Lung (tissue), 12 donors: ENCODE results near the gene LDLRAD4. TPM values are rescaled to one million over a fixed set of nuclear protein-coding genes. Genes with fewer than 3 reads are reported as not detected.
A peak's percentile ranks its signal among the peaks of the same experiment; 100 is the strongest.

Source experiments
- ATAC-seq: fragments of 200-7000 bp; cut with Tn5 transposase; one replicate; pipeline ENCODE4 v1.9.1; 2020; ENCODE audit warnings: moderate number of reproducible peaks; ENCODE audit not compliant: insufficient read depth, low FRiP score
- DNase-seq, 3 donors: peaks; one replicate each; pipeline ENCODE4 v3.0.0-alpha.2; 2013 to 2017
- H3K27ac ChIP-seq, 2 donors: one replicate each; pipeline ENCODE4 v1.5.1; 2013; ENCODE audit warnings: mild to moderate bottlenecking in 2 of 2, moderate library complexity in 2 of 2, control low read depth in 1 of 2, inconsistent platforms in 1 of 2, low read depth in 1 of 2, low read length in 1 of 2
- H3K27me3 ChIP-seq, 3 donors: one replicate each; pipeline ENCODE4 v1.5.1; 2013; ENCODE audit warnings: low read length in 2 of 3; ENCODE audit not compliant: control insufficient read depth in 3 of 3, insufficient read depth in 3 of 3
- H3K36me3 ChIP-seq, 4 donors: one replicate each; pipeline ENCODE4 v1.5.1; 2013; ENCODE audit warnings: low read length in 4 of 4, mild to moderate bottlenecking in 1 of 4, moderate library complexity in 1 of 4; ENCODE audit not compliant: control insufficient read depth in 4 of 4, insufficient read depth in 4 of 4
- H3K4me1 ChIP-seq, 5 donors: one replicate each; pipeline ENCODE4 v1.5.1; 2013; ENCODE audit warnings: low read length in 5 of 5, mild to moderate bottlenecking in 2 of 5, moderate library complexity in 1 of 5; ENCODE audit not compliant: control insufficient read depth in 5 of 5, insufficient read depth in 5 of 5
- H3K4me3 ChIP-seq: one replicate; pipeline ENCODE4 v1.5.1; 2013; ENCODE audit warnings: mild to moderate bottlenecking, control low read depth, moderate library complexity
- H3K9ac ChIP-seq, 2 donors: one replicate each; pipeline ENCODE4 v1.5.1; 2013; ENCODE audit warnings: low read length in 2 of 2, control low read depth in 1 of 2; ENCODE audit not compliant: insufficient read depth in 1 of 2
- H3K9me3 ChIP-seq, 4 donors: one replicate each; pipeline ENCODE4 v1.5.1; 2013; ENCODE audit warnings: low read length in 3 of 4, mild to moderate bottlenecking in 1 of 4, moderate library complexity in 1 of 4; ENCODE audit not compliant: control insufficient read depth in 4 of 4, insufficient read depth in 3 of 4
- WGBS, 2 donors: extraction: QIAGEN DNeasy Blood & Tissue Kit; methylation state at CpG; one replicate each; pipeline ENCODE4 v1.1.7; 2013; 5-methylcytosine and 5-hydroxymethylcytosine counted together
- polyA plus RNA-seq, 2 donors: library from polyadenylated mRNA; stranded (reverse); fragments of 200-250 nt; gene quantifications; one replicate each; pipeline ENCODE4 v1.2.1, GENCODE V29; 2013
- total RNA-seq, 2 donors: library from RNA; depleted of rRNA in 1 of 2; stranded (reverse); fragments of >200 nt in 1 of 2; gene quantifications; one replicate each; pipeline ENCODE4 v1.2.1, GENCODE V29; 2014 to 2021
- TF ChIP-seq, protein P1 (sequence below): IDR thresholded peaks from 2 replicates; pipeline ENCODE4 v1.5.1; 2012; ENCODE audit warnings: mild to moderate bottlenecking; ENCODE audit errors: control extremely low read depth, extremely low read depth
- donor health status: control.
- donor health status: control.
- donor health status: Bipolar disorder and iron deficiency.
- donor health status: healthy.
- donor health status: DM: yes; HTN: yes; CAD: no.

Gene LDLRAD4
- total and polyA plus RNA-seq, 4 donors = 3.2 to 62.4 (median 19.9) TPM

DNA sequence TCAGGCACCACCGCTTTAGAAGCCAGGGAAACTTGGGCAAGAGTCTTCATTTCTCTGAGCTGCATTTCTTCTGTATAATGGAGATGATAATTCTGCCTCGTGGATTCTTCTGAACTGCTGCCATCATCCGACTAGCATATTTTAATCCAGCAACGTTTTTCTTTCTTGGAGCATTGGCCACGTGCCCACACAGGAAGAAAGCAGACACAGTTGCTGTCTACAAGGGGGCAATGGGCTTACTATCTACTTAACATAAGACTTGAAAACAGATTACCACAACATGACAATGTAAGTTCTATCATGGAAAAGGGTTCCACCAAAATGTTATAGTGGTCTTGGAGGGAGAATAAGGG is 331.3 kb downstream of the LDLRAD4 start:
- ATAC-seq (no peak), DNase-seq (peak; percentile 56 to 75 (median 72))
- H3K4me3 ChIP-seq = no peak overlapping the region
- 16 to 18% methylated on average over 5 of the region's 5 CpGs for WGBS, 2 donors
- no peak overlapping the region for H3K9ac ChIP-seq
- TF ChIP-seq, protein P1, sequence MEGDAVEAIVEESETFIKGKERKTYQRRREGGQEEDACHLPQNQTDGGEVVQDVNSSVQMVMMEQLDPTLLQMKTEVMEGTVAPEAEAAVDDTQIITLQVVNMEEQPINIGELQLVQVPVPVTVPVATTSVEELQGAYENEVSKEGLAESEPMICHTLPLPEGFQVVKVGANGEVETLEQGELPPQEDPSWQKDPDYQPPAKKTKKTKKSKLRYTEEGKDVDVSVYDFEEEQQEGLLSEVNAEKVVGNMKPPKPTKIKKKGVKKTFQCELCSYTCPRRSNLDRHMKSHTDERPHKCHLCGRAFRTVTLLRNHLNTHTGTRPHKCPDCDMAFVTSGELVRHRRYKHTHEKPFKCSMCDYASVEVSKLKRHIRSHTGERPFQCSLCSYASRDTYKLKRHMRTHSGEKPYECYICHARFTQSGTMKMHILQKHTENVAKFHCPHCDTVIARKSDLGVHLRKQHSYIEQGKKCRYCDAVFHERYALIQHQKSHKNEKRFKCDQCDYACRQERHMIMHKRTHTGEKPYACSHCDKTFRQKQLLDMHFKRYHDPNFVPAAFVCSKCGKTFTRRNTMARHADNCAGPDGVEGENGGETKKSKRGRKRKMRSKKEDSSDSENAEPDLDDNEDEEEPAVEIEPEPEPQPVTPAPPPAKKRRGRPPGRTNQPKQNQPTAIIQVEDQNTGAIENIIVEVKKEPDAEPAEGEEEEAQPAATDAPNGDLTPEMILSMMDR = no peak
- no peaks in the 10 kb centered on the region for H3K36me3 ChIP-seq
- peaks cover 0 to 41% (median 11%) of the 10 kb centered on the region in 5 donors for H3K4me1 ChIP-seq
- H3K27me3 ChIP-seq = no peaks in the 10 kb centered on the region
- H3K27ac ChIP-seq = no peak overlapping the region
- no peaks in the 10 kb centered on the region for H3K9me3 ChIP-seq

DNA sequence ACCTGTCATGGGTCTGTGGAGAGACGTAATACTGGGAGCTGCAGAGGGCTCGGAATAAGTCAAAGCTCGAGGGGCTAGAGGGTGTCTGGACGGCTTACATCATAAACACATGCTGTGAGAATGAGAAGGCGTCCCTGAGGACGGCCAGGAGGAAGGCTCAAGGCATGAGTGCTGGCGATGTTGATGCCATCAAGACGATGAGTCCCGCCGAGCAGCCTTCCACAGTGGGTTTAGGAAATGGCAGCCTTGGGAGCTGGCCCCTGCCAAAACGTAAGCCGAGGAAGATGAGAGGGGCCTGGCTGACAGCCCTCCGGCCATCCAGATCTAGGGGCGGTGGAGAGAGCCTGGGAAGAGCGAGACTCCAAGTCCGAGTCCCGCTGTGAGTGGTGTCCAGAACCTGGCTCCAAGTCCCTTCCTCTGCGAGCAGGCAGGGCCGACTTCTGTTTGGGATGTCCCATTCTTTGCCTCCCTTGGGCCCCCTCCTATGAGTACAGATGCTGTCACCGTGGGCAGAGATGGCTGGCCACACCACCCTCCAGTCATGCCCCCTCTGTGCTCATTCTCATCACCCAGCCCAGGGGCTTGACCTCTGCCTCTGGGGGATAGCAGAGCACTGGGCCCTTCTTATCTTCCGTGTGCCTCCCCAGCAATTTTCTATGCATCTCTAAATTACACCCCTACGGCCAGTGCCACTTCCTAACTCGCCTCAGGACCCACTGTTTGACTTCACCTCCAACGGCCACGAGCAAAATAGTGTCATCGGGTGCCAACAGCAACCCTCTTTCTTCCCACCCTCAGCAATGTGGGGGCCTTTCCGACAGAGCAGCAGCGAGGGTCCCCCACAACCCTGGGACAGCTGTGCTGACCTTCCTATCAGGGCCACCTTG is 332.1 kb downstream of the LDLRAD4 start:
- Histone ChIP-seq H3K9me3 (no peaks in the 10 kb centered on the region), H3K4me3 (no peak overlapping the region), H3K9ac (no peak overlapping the region), H3K27ac (no peak overlapping the region), H3K27me3 (no peaks in the 10 kb centered on the region), H3K4me1 (peaks cover 0 to 41% (median 11%) of the 10 kb centered on the region in 5 donors), H3K36me3 (no peaks in the 10 kb centered on the region)
- ATAC-seq = no peak
- WGBS, 2 donors = 91 to 94% methylated on average over 27 to 28 of the region's 28 CpGs
- DNase-seq = peak in 2 of 3 donors; percentile 42 to 56
- TF ChIP-seq, protein P1 = no peak

DNA sequence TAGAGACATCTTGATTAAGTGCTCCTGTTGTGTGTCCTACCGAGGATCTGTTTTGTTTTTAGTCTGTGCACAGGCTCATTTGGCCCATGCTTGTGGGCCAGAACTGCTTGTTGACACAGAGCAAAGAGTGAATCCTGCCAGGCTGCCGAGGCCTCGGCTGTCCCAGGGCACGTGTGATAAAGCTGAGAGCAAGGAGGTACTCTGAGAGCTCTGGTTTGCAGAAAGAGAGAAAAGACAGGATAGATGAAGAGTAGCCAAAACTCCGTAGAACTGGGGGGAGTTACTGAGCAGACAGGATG is 332.7 kb downstream of the LDLRAD4 start:
- H3K4me3 ChIP-seq = no peak overlapping the region
- no peak overlapping the region for H3K9ac ChIP-seq
- H3K4me1 ChIP-seq = peaks cover 0 to 40% (median 11%) of the 10 kb centered on the region in 5 donors
- ATAC-seq (no peak), DNase-seq (no peak)
- no peaks in the 10 kb centered on the region for H3K27me3 ChIP-seq
- H3K27ac ChIP-seq = no peak overlapping the region
- TF ChIP-seq, protein P1 = no peak
- 81 to 93% methylated on average over 5 of the region's 5 CpGs for WGBS, 2 donors
- H3K36me3 ChIP-seq = no peaks in the 10 kb centered on the region
- no peaks in the 10 kb centered on the region for H3K9me3 ChIP-seq
